IPS-15b (cell line): ENCODE data around the gene BTD.

ENCODE experiments used
- H3K27me3 ChIP-seq: one replicate; pipeline ENCODE4 v1.6.1; 2013; ENCODE audit warnings: low read length; ENCODE audit not compliant: control insufficient read depth, insufficient read depth
- H3K36me3 ChIP-seq: one replicate; pipeline ENCODE4 v1.6.1; 2013; ENCODE audit warnings: low read length; ENCODE audit not compliant: control insufficient read depth, insufficient read depth
- H3K4me1 ChIP-seq: one replicate; pipeline ENCODE4 v1.6.1; 2013; ENCODE audit warnings: mild to moderate bottlenecking, low read length; ENCODE audit not compliant: control insufficient read depth, insufficient read depth
- H3K4me3 ChIP-seq: one replicate; pipeline ENCODE4 v1.5.1; 2013; ENCODE audit warnings: low read depth, low read length
- H3K9ac ChIP-seq: one replicate; pipeline ENCODE4 v1.6.1; 2013; ENCODE audit warnings: low read depth, mild to moderate bottlenecking, low read length
- H3K9me3 ChIP-seq: one replicate; pipeline ENCODE4 v1.6.1; 2013; ENCODE audit warnings: mild to moderate bottlenecking, low read length; ENCODE audit not compliant: control insufficient read depth, insufficient read depth

The BTD gene

GRCh38 chr3:15630646-15631350 is 29.3 kb downstream of the BTD start:
- no peaks in the 10 kb centered on the region for H3K27me3 ChIP-seq
- no peaks in the 10 kb centered on the region for H3K36me3 ChIP-seq
- H3K9me3 ChIP-seq = no peaks in the 10 kb centered on the region
- no peak overlapping the region for H3K4me3 ChIP-seq
- H3K9ac ChIP-seq = no peak overlapping the region
- peaks cover 34% of the 10 kb centered on the region for H3K4me1 ChIP-seq

GRCh38 chr3:15631426-15632211 is 30.1 kb downstream of the BTD start:
- H3K4me1 ChIP-seq = peaks cover 41% of the 10 kb centered on the region
- no peak overlapping the region for H3K4me3 ChIP-seq
- no peaks in the 10 kb centered on the region for H3K27me3 ChIP-seq
- no peak overlapping the region for H3K9ac ChIP-seq
- H3K9me3 ChIP-seq = no peaks in the 10 kb centered on the region
- no peaks in the 10 kb centered on the region for H3K36me3 ChIP-seq

GRCh38 chr3:15632212-15632580 is 30.7 kb downstream of the BTD start:
- no peaks in the 10 kb centered on the region for H3K36me3 ChIP-seq
- no peaks in the 10 kb centered on the region for H3K27me3 ChIP-seq
- H3K4me3 ChIP-seq = no peak overlapping the region
- peaks cover 41% of the 10 kb centered on the region for H3K4me1 ChIP-seq
- no peak overlapping the region for H3K9ac ChIP-seq
- no peaks in the 10 kb centered on the region for H3K9me3 ChIP-seq

- Histone ChIP-seq H3K36me3 (no peaks in the 10 kb centered on the region), H3K4me3 (no peak overlapping the region), H3K27me3 (no peaks in the 10 kb centered on the region), H3K9ac (no peak overlapping the region), H3K9me3 (no peaks in the 10 kb centered on the region), H3K4me1 (peaks cover 41% of the 10 kb centered on the region)
Measured at GRCh38 chr3:15633159-15633558, 31.6 kb downstream of the BTD start.

GRCh38 chr3:15633766-15634598 is 32.4 kb downstream of the BTD start:
- no peak overlapping the region for H3K4me3 ChIP-seq
- H3K4me1 ChIP-seq = peaks cover 41% of the 10 kb centered on the region
- H3K9me3 ChIP-seq = no peaks in the 10 kb centered on the region
- H3K27me3 ChIP-seq = no peaks in the 10 kb centered on the region
- no peak overlapping the region for H3K9ac ChIP-seq
- H3K36me3 ChIP-seq = no peaks in the 10 kb centered on the region

GRCh38 chr3:15634671-15635070 is 33.1 kb downstream of the BTD start:
- Histone ChIP-seq H3K27me3 (no peaks in the 10 kb centered on the region), H3K9me3 (no peaks in the 10 kb centered on the region), H3K9ac (no peak overlapping the region), H3K4me1 (peaks cover 40% of the 10 kb centered on the region), H3K4me3 (no peak overlapping the region), H3K36me3 (no peaks in the 10 kb centered on the region)

GRCh38 chr3:15635121-15635661 is 33.6 kb downstream of the BTD start:
- Histone ChIP-seq H3K9me3 (no peaks in the 10 kb centered on the region), H3K4me3 (no peak overlapping the region), H3K9ac (no peak overlapping the region), H3K27me3 (no peaks in the 10 kb centered on the region), H3K36me3 (no peaks in the 10 kb centered on the region), H3K4me1 (peaks cover 36% of the 10 kb centered on the region)

GRCh38 chr3:15636028-15636709 is 34.6 kb downstream of the BTD start:
- Histone ChIP-seq H3K9ac (no peak overlapping the region), H3K9me3 (no peaks in the 10 kb centered on the region), H3K36me3 (no peaks in the 10 kb centered on the region), H3K4me3 (no peak overlapping the region), H3K4me1 (peaks cover 29% of the 10 kb centered on the region), H3K27me3 (no peaks in the 10 kb centered on the region)

- peaks cover 18% of the 10 kb centered on the region for H3K4me1 ChIP-seq
- no peak overlapping the region for H3K9ac ChIP-seq
Measured at GRCh38 chr3:15637131-15637951, 35.8 kb downstream of the BTD start.

GRCh38 chr3:15638193-15638890 is 36.8 kb downstream of the BTD start:
- H3K4me1 ChIP-seq = peaks cover 13% of the 10 kb centered on the region
- no peak overlapping the region for H3K9ac ChIP-seq
- no peaks in the 10 kb centered on the region for H3K27me3 ChIP-seq
- no peak overlapping the region for H3K4me3 ChIP-seq
- no peaks in the 10 kb centered on the region for H3K36me3 ChIP-seq
- H3K9me3 ChIP-seq = no peaks in the 10 kb centered on the region

More at GRCh38 chr3:15637131-15637951, 35.8 kb downstream of the BTD start:
- Histone ChIP-seq H3K4me3 (no peak overlapping the region), H3K9me3 (no peaks in the 10 kb centered on the region), H3K27me3 (no peaks in the 10 kb centered on the region), H3K36me3 (no peaks in the 10 kb centered on the region)
